T-helper 2 cell treated with Interferon-gamma antibody and Interleukin-4, amounts not matched to agents 100 ng/mL and 5 ng/mL, for 36 hours (primary cell): ENCODE measurements around the gene CC2D2A. TPM values are rescaled to one million over a fixed set of nuclear protein-coding genes. Genes with fewer than 3 reads are reported as not detected.

Experiments used
- intact Hi-C: fragments of 100-400 bp; cut with micrococcal nuclease; formaldehyde crosslinking; loops from one replicate; pipeline ENCODE4 v1.15.1; 2023
- total RNA-seq: library from RNA; stranded (reverse); gene quantifications from 2 replicates; pipeline ENCODE4 v1.2.3, GENCODE V29; 2022

The CC2D2A gene
- total RNA-seq, 1 donor from 2014 or later, result not detected

GRCh38 chr4:15552557-15553362 is 83.1 kb downstream of the CC2D2A start:
- intact Hi-C loops, result no loop called here

GRCh38 chr4:15556511-15557092 is 86.9 kb downstream of the CC2D2A start:
- intact Hi-C loops, result no loop called here

- intact Hi-C loops, result no loop called here
These were observed 88.3 kb downstream of the CC2D2A start for GRCh38 chr4:15557786-15558550.

GRCh38 chr4:15558561-15558960 is 88.9 kb downstream of the CC2D2A start:
- intact Hi-C loops, result no loop called here

- intact Hi-C loops, result no loop called here
These were observed 92.4 kb downstream of the CC2D2A start for GRCh38 chr4:15562114-15562513.

- intact Hi-C loops, result no loop called here
These were observed 92.9 kb downstream of the CC2D2A start for GRCh38 chr4:15562623-15563022.

- intact Hi-C loops, result no loop called here
These were observed 94.2 kb downstream of the CC2D2A start for GRCh38 chr4:15563871-15564270.

- intact Hi-C loops, result no loop called here
These were observed 99.1 kb downstream of the CC2D2A start for GRCh38 chr4:15568821-15569220.

- intact Hi-C loops, result no loop called here
These were observed 100.1 kb downstream of the CC2D2A start for GRCh38 chr4:15569746-15570145.

- intact Hi-C loops, result no loop called here
These were observed 106.3 kb downstream of the CC2D2A start for GRCh38 chr4:15575966-15576365.

GRCh38 chr4:15577508-15577907 is 107.8 kb downstream of the CC2D2A start:
- intact Hi-C loops, result no loop called here

- intact Hi-C loops, result no loop called here
These were observed 115.1 kb downstream of the CC2D2A start for GRCh38 chr4:15584785-15585184.

- intact Hi-C loops, result no loop called here
These were observed 115.6 kb downstream of the CC2D2A start for GRCh38 chr4:15585331-15585730.

GRCh38 chr4:15586066-15586465 is 116.4 kb downstream of the CC2D2A start:
- intact Hi-C loops, result no loop called here

GRCh38 chr4:15587649-15588048 is 118.0 kb downstream of the CC2D2A start:
- intact Hi-C loops, result no loop called here

GRCh38 chr4:15592799-15593198 is 123.1 kb downstream of the CC2D2A start:
- intact Hi-C loops, result no loop called here

- intact Hi-C loops, result no loop called here
These were observed 129.0 kb downstream of the CC2D2A start for GRCh38 chr4:15598644-15599043.

- intact Hi-C loops, result no loop called here
These were observed 130.5 kb downstream of the CC2D2A start for GRCh38 chr4:15600176-15600575.

GRCh38 chr4:15601862-15602261 is 132.2 kb downstream of the CC2D2A start:
- intact Hi-C loops, result no loop called here

GRCh38 chr4:15605537-15605936 is 135.9 kb downstream of the CC2D2A start:
- intact Hi-C loops, result no loop called here

- intact Hi-C loops, result no loop called here
These were observed 141.2 kb downstream of the CC2D2A start for GRCh38 chr4:15610855-15611254.

- intact Hi-C loops, result no loop called here
These were observed 142.5 kb downstream of the CC2D2A start for GRCh38 chr4:15612136-15612535.
